H1 (cell line): ENCODE results near the gene KCNMA1. TPM values are rescaled to one million over a fixed set of nuclear protein-coding genes. Genes with fewer than 3 reads are reported as not detected.

Source experiments
- CTCF ChIA-PET: fragments of 300-600 bp; sonication (Branson Sonifier 250); formaldehyde crosslinking; loops from one replicate; lab custom pipeline; 2021; ENCODE audit not compliant: partially characterized antibody; lab: Charles Lee
- POLR2A ChIA-PET: fragments of 300-600 bp; sonication (Branson Sonifier 250); formaldehyde crosslinking; loops from one replicate; lab custom pipeline; 2021; ENCODE audit warnings: inconsistent platforms; ENCODE audit not compliant: partially characterized antibody; lab: Charles Lee
- DNase-seq, 2 experiments: peaks; one replicate each; pipeline versions ENCODE4 v3.0.0 to v3.0.0-alpha.2; 2010 to 2022; ENCODE audit warnings: low spot score in 2 of 2, low read depth in 1 of 2, mixed read lengths in 1 of 2
- FAIRE-seq: peaks from 2 replicates; lab custom pipeline; 2011; peaks lifted over from hg19 to GRCh38; lab: Jason Lieb, UNC
- H2AFZ ChIP-seq: 2 replicates; pipeline ENCODE4 v1.8.1; 2012; ENCODE audit warnings: low read length, inconsistent platforms
- H2AK5ac ChIP-seq: 2 replicates; pipeline ENCODE4 v1.6.1; 2013; ENCODE audit warnings: low read depth, low read length
- H2BK120ac ChIP-seq: replicated peaks from 2 replicates; pipeline ENCODE3; 2013; ENCODE audit warnings: low read depth, low read length, inconsistent platforms
- H2BK12ac ChIP-seq: 2 replicates; pipeline ENCODE4 v1.6.1; 2013; ENCODE audit warnings: low read depth, low read length
- H2BK15ac ChIP-seq: 2 replicates; pipeline ENCODE4 v1.6.1; 2013; ENCODE audit warnings: low read length
- H2BK20ac ChIP-seq: 2 replicates; pipeline ENCODE4 v1.6.1; 2013; ENCODE audit warnings: low read length
- H2BK5ac ChIP-seq: 2 replicates; pipeline ENCODE4 v1.6.1; 2013; ENCODE audit warnings: low read depth, low read length
- H3K14ac ChIP-seq: 2 replicates; pipeline ENCODE4 v1.6.1; 2013; ENCODE audit warnings: inconsistent platforms; ENCODE audit not compliant: insufficient read length
- H3K18ac ChIP-seq: 2 replicates; pipeline ENCODE4 v1.6.1; 2013; ENCODE audit warnings: low read length; ENCODE audit errors: extremely low read depth
- H3K23ac ChIP-seq: 2 replicates; pipeline ENCODE4 v1.6.1; 2013; ENCODE audit warnings: inconsistent platforms; ENCODE audit not compliant: insufficient read length
- H3K23me2 ChIP-seq: 2 replicates; pipeline ENCODE4 v1.6.1; 2013; ENCODE audit warnings: low read depth, low read length
- H3K27ac ChIP-seq: 2 replicates; pipeline ENCODE4 v1.6.1; 2011; ENCODE audit warnings: low read depth, low read length, inconsistent platforms
- H3K27me3 ChIP-seq, 4 experiments: replicated peaks in 1 of 4; 1 replicate in 1 of 4; 2 replicates in 3 of 4; pipeline versions ENCODE4 v1.6.1 to v1.8.1; 2011 to 2013; ENCODE audit warnings: low read length in 3 of 4, mild to moderate bottlenecking in 3 of 4, inconsistent platforms in 2 of 4, mixed read lengths in 2 of 4, moderate library complexity in 1 of 4; ENCODE audit not compliant: control insufficient read depth in 3 of 4, insufficient read depth in 3 of 4; ENCODE audit errors: extremely low read depth in 1 of 4
- H3K36me3 ChIP-seq, 4 experiments: 2 replicates each; pipeline versions ENCODE4 v1.6.1 to v1.8.1; 2011 to 2013; ENCODE audit warnings: mild to moderate bottlenecking in 4 of 4, low read length in 3 of 4, moderate library complexity in 2 of 4, control low read depth in 1 of 4, inconsistent platforms in 1 of 4; ENCODE audit not compliant: insufficient read depth in 4 of 4, control insufficient read depth in 2 of 4
- H3K4ac ChIP-seq: replicated peaks from 2 replicates; pipeline ENCODE3; 2013; ENCODE audit warnings: low read length, low read depth, mixed read lengths, inconsistent platforms; ENCODE audit not compliant: insufficient read length
- H3K4me1 ChIP-seq, 4 experiments: replicated peaks in 1 of 4; 1 replicate in 1 of 4; 2 replicates in 3 of 4; pipeline versions ENCODE4 v1.6.1 to v1.8.1; 2011 to 2013; ENCODE audit warnings: low read length in 3 of 4, inconsistent platforms in 2 of 4, mixed read lengths in 1 of 4; ENCODE audit not compliant: insufficient read depth in 4 of 4, control insufficient read depth in 3 of 4
- H3K4me2 ChIP-seq, 2 experiments: 2 replicates each; pipeline versions ENCODE4 v1.6.1 to v1.8.1; 2011 to 2013; ENCODE audit warnings: low read depth in 2 of 2, low read length in 2 of 2, control low read depth in 1 of 2, inconsistent platforms in 1 of 2, mild to moderate bottlenecking in 1 of 2; ENCODE audit not compliant: insufficient read depth in 1 of 2
- H3K4me3 ChIP-seq, 4 experiments: fragments of 200-600, 300-600 bp in 1 of 4; sonication (generic), shearing (Covaris generic), sonication (Bioruptor Twin) in 1 of 4; 2 replicates each; pipeline versions ENCODE4 v1.5.1 to v1.8.1; 2011 to 2016; ENCODE audit warnings: low read length in 4 of 4, low read depth in 3 of 4, control low read depth in 2 of 4, inconsistent platforms in 2 of 4, mild to moderate bottlenecking in 2 of 4, mixed read lengths in 1 of 4, moderate library complexity in 1 of 4; ENCODE audit not compliant: insufficient read depth in 2 of 4; ENCODE audit errors: extremely low read depth in 1 of 4
- H3K56ac ChIP-seq: replicated peaks from 2 replicates; pipeline ENCODE3; 2013; ENCODE audit warnings: low read depth, mild to moderate bottlenecking, mixed read lengths, low read length, inconsistent platforms; ENCODE audit not compliant: insufficient read length
- H3K79me1 ChIP-seq: 2 replicates; pipeline ENCODE4 v1.6.1; 2013; ENCODE audit warnings: low read depth, low read length, control low read depth
- H3K79me2 ChIP-seq, 2 experiments: 2 replicates each; pipeline versions ENCODE4 v1.6.1 to v1.8.1; 2012 to 2013; ENCODE audit warnings: low read length in 2 of 2, mild to moderate bottlenecking in 2 of 2, inconsistent platforms in 1 of 2; ENCODE audit not compliant: insufficient read depth in 2 of 2, control insufficient read depth in 1 of 2
- H3K9ac ChIP-seq, 4 experiments: replicated peaks in 1 of 4; 1 replicate in 1 of 4; 2 replicates in 3 of 4; pipeline versions ENCODE4 v1.6.1 to v1.8.1; 2011 to 2013; ENCODE audit warnings: low read depth in 3 of 4, low read length in 3 of 4, control low read depth in 2 of 4, mild to moderate bottlenecking in 2 of 4, moderate library complexity in 2 of 4, inconsistent platforms in 1 of 4; ENCODE audit errors: extremely low read depth in 1 of 4
- H3K9me3 ChIP-seq, 2 experiments: 2 replicates each; pipeline versions ENCODE4 v1.6.1 to v1.8.1; 2012 to 2013; ENCODE audit warnings: mild to moderate bottlenecking in 2 of 2, moderate library complexity in 2 of 2, control low read depth in 1 of 2, inconsistent platforms in 1 of 2, low read depth in 1 of 2, low read length in 1 of 2, mixed read lengths in 1 of 2; ENCODE audit not compliant: insufficient read depth in 2 of 2
- H4K20me1 ChIP-seq, 2 experiments: replicated peaks in 1 of 2; 2 replicates each; pipeline versions ENCODE3 to v1.8.1; 2011 to 2013; ENCODE audit warnings: inconsistent platforms in 2 of 2, low read length in 2 of 2, mild to moderate bottlenecking in 1 of 2; ENCODE audit not compliant: insufficient read depth in 2 of 2, control insufficient read depth in 1 of 2
- H4K5ac ChIP-seq: 2 replicates; pipeline ENCODE4 v1.6.1; 2013; ENCODE audit warnings: low read length, low read depth, mixed read lengths, inconsistent platforms; ENCODE audit not compliant: insufficient read length
- H4K8ac ChIP-seq: 2 replicates; pipeline ENCODE4 v1.8.0; 2013; ENCODE audit warnings: mild to moderate bottlenecking, moderate library complexity, low read length, inconsistent platforms; ENCODE audit not compliant: insufficient read depth; ENCODE audit errors: extremely low read depth
- H4K91ac ChIP-seq: replicated peaks from 2 replicates; pipeline ENCODE3; 2013; ENCODE audit warnings: low read length, mixed read lengths, inconsistent platforms; ENCODE audit not compliant: insufficient read length
- BCL11A ChIP-seq, 2 experiments: IDR thresholded peaks; one replicate each; pipeline ENCODE4 v1.6.1; 2011; ENCODE audit warnings: low read depth in 2 of 2, low read length in 2 of 2, mild to moderate bottlenecking in 2 of 2
- EZH2 ChIP-seq: fragments of 200-600 bp; sonication (generic); IDR thresholded peaks from 2 replicates; pipeline ENCODE4 v1.7.1; 2012; ENCODE audit warnings: low read depth, mild to moderate bottlenecking, moderate library complexity, low read length, inconsistent platforms; ENCODE audit not compliant: severe bottlenecking
- RXRA ChIP-seq: IDR thresholded peaks from 2 replicates; pipeline ENCODE4 v1.6.1; 2011; ENCODE audit warnings: low read depth, mild to moderate bottlenecking, low read length, moderate library complexity; ENCODE audit not compliant: insufficient read depth
- SIRT6 ChIP-seq: IDR thresholded peaks from one replicate; pipeline ENCODE4 v1.7.1; 2012; ENCODE audit warnings: low read length, inconsistent platforms
- SP4 ChIP-seq: IDR thresholded peaks from 2 replicates; pipeline ENCODE4 v1.6.1; 2012; ENCODE audit warnings: low read length, inconsistent platforms
- TCF12 ChIP-seq: IDR thresholded peaks from 2 replicates; pipeline ENCODE4 v1.6.1; 2011; ENCODE audit warnings: low read depth, mild to moderate bottlenecking, low read length
- ZNF274 ChIP-seq: IDR thresholded peaks from 2 replicates; pipeline ENCODE4 v1.7.0; 2012; ENCODE audit warnings: low read length, borderline replicate concordance; ENCODE audit errors: extremely low read depth
- WGBS, 2 experiments: shearing (Covaris generic) in 1 of 2; methylation state at CpG; one replicate each; pipeline versions ENCODE4 v1.1.6 to v1.1.7; 2013 to 2015; ENCODE audit warnings: low lambda C conversion rate in 2 of 2, mixed read lengths in 2 of 2, inconsistent platforms in 1 of 2, low coverage in 1 of 2, missing lambda C conversion rate in 1 of 2; ENCODE audit not compliant: insufficient replicate concordance in 2 of 2, insufficient coverage in 1 of 2, insufficient read length in 1 of 2; ENCODE audit errors: extremely low coverage in 1 of 2, missing lambda C conversion rate in 1 of 2; 5-methylcytosine and 5-hydroxymethylcytosine counted together
- polyA plus RNA-seq, 7 experiments: library from polyadenylated mRNA; depleted of rRNA in 3 of 7; stranded (reverse) in 5 of 7; unstranded in 2 of 7; fragments of >200 nt in 5 of 7; fragments of 200-250 nt in 2 of 7; gene quantifications; 1 replicate in 5 of 7; 2 replicates in 1 of 7; 4 replicates in 1 of 7; pipeline versions ENCODE4 v1.2.1 to v1.2.3, GENCODE V29; 2011 to 2013; ENCODE audit warnings: missing spikeins in 2 of 7, mixed read lengths in 2 of 7
- total RNA-seq: library from RNA; stranded (reverse); fragmentation: NEBNext Ultra II Directional; extraction: Animal tissue kit (Norgen Biotek cat#: 25700); gene quantifications from 2 replicates; pipeline ENCODE4 v1.2.1, GENCODE V29; 2021
- TF ChIP-seq, protein P1 (sequence below), 3 experiments: IDR thresholded peaks; 1 replicate in 2 of 3; 2 replicates in 1 of 3; pipeline versions ENCODE4 v1.5.1 to v1.6.1; 2011; ENCODE audit warnings: low read length in 3 of 3, mild to moderate bottlenecking in 3 of 3, inconsistent platforms in 2 of 3, low read depth in 1 of 3, moderate library complexity in 1 of 3; ENCODE audit not compliant: insufficient read depth in 1 of 3; ENCODE audit errors: control extremely low read depth in 1 of 3

Gene KCNMA1
- total and polyA plus RNA-seq, 2 of the 8 experiments (the other 6 are each of a cell fraction or from before 2014, with no cell fraction given): 10.2 to 11.1 TPM

DNA sequence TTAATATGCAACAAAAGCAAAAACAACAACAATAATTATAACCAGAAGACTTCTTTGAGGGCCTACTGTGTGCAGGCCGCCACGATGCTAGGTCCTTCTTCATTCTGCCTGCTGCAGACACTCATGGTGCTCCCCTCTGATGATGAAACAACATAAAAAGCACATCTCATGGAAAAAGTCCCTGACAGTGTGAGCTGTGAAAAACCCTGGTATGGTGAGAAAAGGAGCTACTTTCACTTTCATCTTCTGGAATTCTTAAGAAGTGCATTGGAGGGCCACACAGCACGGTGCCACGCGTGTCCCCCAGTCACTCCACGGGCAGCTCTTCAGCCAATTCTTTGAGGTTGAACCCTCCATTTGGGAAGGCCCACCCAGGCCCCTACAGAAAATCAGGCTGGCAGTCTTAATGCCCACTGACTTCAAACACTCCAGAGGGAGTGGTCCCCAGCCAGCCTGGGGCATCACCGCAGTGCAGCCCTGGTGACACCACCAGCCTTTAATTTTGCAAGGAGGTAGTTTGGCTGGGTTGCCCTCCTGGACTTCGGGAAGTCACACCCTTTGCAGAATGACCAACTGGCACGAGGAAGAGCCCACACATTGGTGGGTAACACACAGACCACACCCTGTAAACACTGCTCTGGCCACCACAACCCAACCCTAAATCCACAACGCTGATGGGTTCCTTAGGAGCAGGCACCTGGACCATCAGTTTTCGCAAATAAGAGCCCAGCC is 7.7 kb downstream of the KCNMA1 start:
- no peak overlapping the region for H2BK20ac ChIP-seq
- 91% methylated on average over 11 of the region's 11 CpGs; no CpG with 5 or more reads in 1 of the 2 experiments for WGBS, 2 experiments
- no peak overlapping the region for H3K14ac ChIP-seq
- H3K9ac ChIP-seq: no peak overlapping the region
- no peak overlapping the region for H2AFZ ChIP-seq
- H4K20me1 ChIP-seq: no peaks in the 10 kb centered on the region
- H2BK120ac ChIP-seq: no peak overlapping the region
- H2BK5ac ChIP-seq: no peak overlapping the region
- H3K4me1 ChIP-seq: peaks cover 0 to 11% (median 3%) of the 10 kb centered on the region in 4 experiments; a peak in 4 of 7 replicates
- ChIA-PET CTCF (interaction anchor here (0.7 to 1.7 kb wide), 9 partner anchors 10 to 510 kb away, joined by 3 to 9 read pairs (median 4); no protein-coding TSS in a partner anchor), POLR2A (no interaction called here)
- H2AK5ac ChIP-seq: no peak overlapping the region
- no peak overlapping the region; the same call in 1 of the 2 replicates for H4K8ac ChIP-seq
- no peaks in the 10 kb centered on the region for H3K23me2 ChIP-seq
- no peak overlapping the region for H3K23ac ChIP-seq
- no peak overlapping the region for H2BK12ac ChIP-seq
- H3K4me2 ChIP-seq: no peak overlapping the region
- FAIRE-seq (no peak), DNase-seq (no peak)
- peaks cover 0 to 10% of the 10 kb centered on the region in 2 experiments; a peak in 1 of 4 replicates for H3K79me2 ChIP-seq
- H3K4ac ChIP-seq: no peak overlapping the region
- no peak overlapping the region for H3K56ac ChIP-seq
- peaks cover 0 to 2% (median 0%) of the 10 kb centered on the region in 4 experiments; a peak in 3 of 7 replicates for H3K27me3 ChIP-seq
- no peak overlapping the region for H3K18ac ChIP-seq
- H4K91ac ChIP-seq: no peak overlapping the region
- H2BK15ac ChIP-seq: no peak overlapping the region
- no peaks in the 10 kb centered on the region for H3K9me3 ChIP-seq
- H4K5ac ChIP-seq: no peak overlapping the region
- H3K4me3 ChIP-seq: no peak overlapping the region
- H3K36me3 ChIP-seq: no peaks in the 10 kb centered on the region
- no peaks in the 10 kb centered on the region; the same call in 1 of the 2 replicates for H3K79me1 ChIP-seq
- no peak overlapping the region for H3K27ac ChIP-seq
- TF ChIP-seq, protein P1, sequence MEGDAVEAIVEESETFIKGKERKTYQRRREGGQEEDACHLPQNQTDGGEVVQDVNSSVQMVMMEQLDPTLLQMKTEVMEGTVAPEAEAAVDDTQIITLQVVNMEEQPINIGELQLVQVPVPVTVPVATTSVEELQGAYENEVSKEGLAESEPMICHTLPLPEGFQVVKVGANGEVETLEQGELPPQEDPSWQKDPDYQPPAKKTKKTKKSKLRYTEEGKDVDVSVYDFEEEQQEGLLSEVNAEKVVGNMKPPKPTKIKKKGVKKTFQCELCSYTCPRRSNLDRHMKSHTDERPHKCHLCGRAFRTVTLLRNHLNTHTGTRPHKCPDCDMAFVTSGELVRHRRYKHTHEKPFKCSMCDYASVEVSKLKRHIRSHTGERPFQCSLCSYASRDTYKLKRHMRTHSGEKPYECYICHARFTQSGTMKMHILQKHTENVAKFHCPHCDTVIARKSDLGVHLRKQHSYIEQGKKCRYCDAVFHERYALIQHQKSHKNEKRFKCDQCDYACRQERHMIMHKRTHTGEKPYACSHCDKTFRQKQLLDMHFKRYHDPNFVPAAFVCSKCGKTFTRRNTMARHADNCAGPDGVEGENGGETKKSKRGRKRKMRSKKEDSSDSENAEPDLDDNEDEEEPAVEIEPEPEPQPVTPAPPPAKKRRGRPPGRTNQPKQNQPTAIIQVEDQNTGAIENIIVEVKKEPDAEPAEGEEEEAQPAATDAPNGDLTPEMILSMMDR (IDR thresholded peaks at IDR 0.05; ENCODE audit: control extremely low read depth in 1 of 3, insufficient read depth in 1 of 3, low read depth in 1 of 3, low read length in 3 of 3): no peak
- TF ChIP-seq TCF12 (no peak), EZH2 (no peak), SP4 (no peak), BCL11A (IDR thresholded peaks at IDR 0.05; ENCODE audit: low read depth in 2 of 2, low read length in 2 of 2) (no peak), ZNF274 (no peak), RXRA (no peak), SIRT6 (no peak)
